Left forelimb (tissue), 1 donor: Measurements from ENCODE around the gene KCNQ1.

Source experiments
- DNase-seq: peaks from one replicate; pipeline ENCODE4 v3.0.0-alpha.2; 2018; ENCODE audit warnings: low spot score

The KCNQ1 gene

GRCh38 chr11:2862395-2863275 lies 417.8 kb downstream of the KCNQ1 start:
- no peak for DNase-seq

GRCh38 chr11:2863276-2863618 lies 418.4 kb downstream of the KCNQ1 start:
- DNase-seq: no peak

GRCh38 chr11:2864901-2865300 lies 420.1 kb downstream of the KCNQ1 start:
- DNase-seq: no peak

- no peak for DNase-seq
These were observed 421.2 kb downstream of the KCNQ1 start for GRCh38 chr11:2865922-2866577.

GRCh38 chr11:2867142-2867541 lies 422.3 kb downstream of the KCNQ1 start:
- no peak for DNase-seq

GRCh38 chr11:2867722-2868505 lies 423.1 kb downstream of the KCNQ1 start:
- DNase-seq: no peak

- DNase-seq: no peak
These were observed 423.8 kb downstream of the KCNQ1 start for GRCh38 chr11:2868506-2869133.

GRCh38 chr11:2869134-2869526 lies 424.3 kb downstream of the KCNQ1 start:
- DNase-seq: no peak

GRCh38 chr11:2869561-2870427 lies 425.0 kb downstream of the KCNQ1 start:
- DNase-seq: no peak

- DNase-seq: no peak
These were observed 425.7 kb downstream of the KCNQ1 start for GRCh38 chr11:2870460-2870859.

- no peak for DNase-seq
These were observed 426.3 kb downstream of the KCNQ1 start for GRCh38 chr11:2870969-2871680.

- DNase-seq: no peak
These were observed 430.2 kb downstream of the KCNQ1 start for GRCh38 chr11:2874963-2875362.

- no peak for DNase-seq
These were observed 432.7 kb downstream of the KCNQ1 start for GRCh38 chr11:2877474-2877873.

GRCh38 chr11:2878782-2879181 lies 434.0 kb downstream of the KCNQ1 start:
- no peak for DNase-seq

- DNase-seq: no peak
These were observed 435.8 kb downstream of the KCNQ1 start for GRCh38 chr11:2880646-2881045.

- DNase-seq: no peak
These were observed 436.5 kb downstream of the KCNQ1 start for GRCh38 chr11:2881076-2881980.

- DNase-seq: no peak
These were observed 437.2 kb downstream of the KCNQ1 start for GRCh38 chr11:2881981-2882375.

GRCh38 chr11:2882396-2883110 lies 437.7 kb downstream of the KCNQ1 start:
- no peak for DNase-seq

GRCh38 chr11:2883640-2883978 lies 438.8 kb downstream of the KCNQ1 start:
- DNase-seq: no peak
